Fibroblast of upper back skin (primary cell): ENCODE measurements around the gene SLC22A5.
"Not testable (repeated sequence)": the region's sequence is repeated elsewhere in the genome, so short reads cannot be mapped to it uniquely, and the experiment has no call there.

ENCODE experiments used
- DNase-seq: peaks from one replicate; pipeline ENCODE4 v3.0.0-alpha.2; 2013

Gene SLC22A5

DNA sequence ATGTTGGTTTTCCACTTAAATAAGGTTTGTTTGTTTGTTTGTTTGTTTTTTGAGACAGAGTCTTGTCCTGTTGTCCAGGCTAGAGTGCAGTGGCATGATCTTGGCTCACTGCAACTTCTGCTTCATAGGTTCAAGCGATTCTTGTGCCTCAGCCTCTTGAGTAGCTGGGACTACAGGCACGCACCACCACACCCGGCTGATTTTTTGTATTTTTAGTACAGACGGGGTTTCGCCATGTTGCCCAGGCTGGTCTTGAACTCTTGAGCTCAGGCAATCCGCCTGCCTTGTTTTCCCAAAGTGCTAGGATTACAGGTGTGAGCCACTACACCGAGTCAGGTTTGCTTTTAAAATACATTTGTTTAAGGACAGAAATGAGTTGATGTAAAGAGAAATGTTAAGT is 46.0 kb downstream of the SLC22A5 start:
- not testable (repeated sequence) for DNase-seq

DNA sequence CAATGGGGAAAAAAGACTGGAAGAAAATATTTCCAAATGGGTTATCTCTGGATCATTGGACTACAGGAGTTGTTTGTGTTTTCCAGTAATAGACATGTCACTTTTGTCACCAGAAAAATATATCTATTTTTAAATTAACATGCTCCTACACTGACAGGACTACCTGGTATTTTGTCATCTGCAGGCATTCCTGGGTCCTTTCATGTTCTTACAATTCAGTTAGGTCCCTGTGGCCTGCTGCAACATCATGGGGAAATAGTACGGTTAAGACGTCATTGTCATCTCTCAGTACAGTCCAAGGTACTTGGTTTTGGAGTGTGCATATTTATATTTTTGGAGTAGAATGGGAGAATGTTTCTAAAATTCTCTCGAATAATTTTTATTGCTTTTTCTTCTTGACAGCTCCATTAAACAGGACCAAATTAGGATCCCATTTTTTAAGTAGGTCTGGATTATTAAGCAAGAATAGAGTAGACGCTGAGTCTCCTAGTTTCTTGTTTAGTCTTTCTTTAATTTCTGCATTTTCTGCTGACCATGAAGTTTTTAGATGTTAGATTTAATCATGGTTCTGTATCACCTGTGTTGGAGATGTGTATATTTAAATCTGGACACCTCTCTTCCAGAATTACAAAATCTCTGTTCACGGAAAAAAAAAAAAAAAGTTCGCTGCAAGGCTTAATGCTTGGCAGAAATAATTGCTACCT is 46.9 kb downstream of the SLC22A5 start:
- DNase-seq = no peak

DNA sequence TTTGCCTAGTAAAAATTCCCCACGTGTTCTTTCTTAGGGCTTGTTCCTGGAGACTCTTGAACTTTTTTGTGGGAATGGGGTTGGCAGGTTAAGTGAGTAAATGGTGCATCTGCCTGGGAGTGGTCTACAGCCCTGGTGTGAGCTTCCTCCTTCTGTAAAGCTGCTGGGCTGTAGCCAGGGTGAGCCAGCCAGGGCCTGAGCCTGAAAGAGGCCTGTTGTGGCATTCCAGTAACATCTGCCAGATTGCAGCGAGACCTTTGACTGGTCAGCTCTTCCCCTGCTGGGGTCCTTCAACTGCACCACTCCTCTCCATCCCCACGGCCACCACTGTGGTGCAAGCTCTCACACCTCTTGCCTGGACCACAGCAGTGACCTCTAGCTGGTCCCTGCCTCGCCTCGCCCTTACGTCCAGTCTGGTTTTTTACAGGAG is 47.5 kb downstream of the SLC22A5 start:
- no peak for DNase-seq

DNA sequence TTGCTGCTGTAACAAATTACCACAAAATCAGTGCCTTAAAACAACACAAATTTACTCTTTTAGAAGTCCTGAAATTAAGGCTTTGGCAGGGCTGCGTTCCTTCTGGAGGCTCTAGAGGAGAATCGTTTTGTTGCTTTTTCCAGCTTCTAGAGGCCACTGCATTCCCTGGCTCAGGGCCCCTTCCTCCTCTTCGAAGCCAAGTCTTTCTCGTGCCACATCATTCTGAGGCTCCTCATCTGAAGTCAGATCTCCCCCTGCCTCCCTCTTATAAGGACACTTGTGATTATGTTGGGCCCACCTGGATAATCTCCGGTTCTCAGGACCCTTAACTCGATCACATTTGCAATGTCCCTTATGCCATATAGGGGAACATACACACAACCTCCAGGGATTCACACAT is 48.0 kb downstream of the SLC22A5 start:
- DNase-seq = no peak

DNA sequence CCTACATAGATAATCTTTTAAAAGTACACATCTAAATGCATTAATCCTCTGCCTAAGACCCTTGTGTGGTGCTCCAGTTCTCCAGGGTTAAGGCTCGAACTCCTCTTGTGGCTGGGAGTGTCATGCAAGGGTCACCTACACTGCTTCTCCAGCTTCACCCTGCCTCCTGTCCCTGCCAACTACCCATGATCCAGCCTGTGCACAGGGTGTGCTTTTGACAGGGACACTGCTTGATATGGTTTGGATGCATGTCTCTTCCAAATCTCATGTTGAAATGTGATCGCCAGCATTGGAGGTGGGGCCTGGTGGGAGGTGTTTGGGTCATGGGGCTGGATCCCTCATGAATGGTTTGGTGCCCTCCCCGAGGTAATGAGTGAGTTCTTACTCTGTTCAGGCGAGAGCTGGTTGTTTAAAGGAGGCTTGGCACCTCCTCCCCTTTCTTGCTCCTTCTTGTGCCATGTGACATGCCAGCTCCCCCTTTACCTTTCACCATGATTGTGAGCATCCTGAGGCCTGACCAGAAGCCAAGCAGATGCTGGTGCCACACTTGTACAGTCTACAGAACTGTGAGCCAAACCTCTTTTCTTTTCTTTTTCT is 48.5 kb downstream of the SLC22A5 start:
- DNase-seq = no peak

DNA sequence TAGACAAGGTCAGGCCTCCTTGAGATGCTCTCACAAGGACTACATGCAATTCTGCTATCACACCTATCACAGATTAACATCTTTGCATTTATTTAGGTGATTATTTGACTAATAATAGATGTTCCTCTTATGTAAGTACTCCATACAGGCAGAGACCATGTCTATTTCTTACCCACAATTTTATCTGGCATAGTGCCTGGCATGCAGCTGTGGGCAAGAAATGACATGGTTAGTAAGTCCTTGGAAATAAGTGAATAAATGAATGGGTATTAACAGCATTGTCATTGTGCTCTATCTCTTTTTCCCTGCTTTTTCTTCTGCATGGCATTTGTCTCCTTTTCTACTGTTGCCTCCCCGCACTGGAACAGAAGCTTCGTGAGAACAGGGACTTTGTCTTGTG is 49.4 kb downstream of the SLC22A5 start:
- no peak for DNase-seq

DNA sequence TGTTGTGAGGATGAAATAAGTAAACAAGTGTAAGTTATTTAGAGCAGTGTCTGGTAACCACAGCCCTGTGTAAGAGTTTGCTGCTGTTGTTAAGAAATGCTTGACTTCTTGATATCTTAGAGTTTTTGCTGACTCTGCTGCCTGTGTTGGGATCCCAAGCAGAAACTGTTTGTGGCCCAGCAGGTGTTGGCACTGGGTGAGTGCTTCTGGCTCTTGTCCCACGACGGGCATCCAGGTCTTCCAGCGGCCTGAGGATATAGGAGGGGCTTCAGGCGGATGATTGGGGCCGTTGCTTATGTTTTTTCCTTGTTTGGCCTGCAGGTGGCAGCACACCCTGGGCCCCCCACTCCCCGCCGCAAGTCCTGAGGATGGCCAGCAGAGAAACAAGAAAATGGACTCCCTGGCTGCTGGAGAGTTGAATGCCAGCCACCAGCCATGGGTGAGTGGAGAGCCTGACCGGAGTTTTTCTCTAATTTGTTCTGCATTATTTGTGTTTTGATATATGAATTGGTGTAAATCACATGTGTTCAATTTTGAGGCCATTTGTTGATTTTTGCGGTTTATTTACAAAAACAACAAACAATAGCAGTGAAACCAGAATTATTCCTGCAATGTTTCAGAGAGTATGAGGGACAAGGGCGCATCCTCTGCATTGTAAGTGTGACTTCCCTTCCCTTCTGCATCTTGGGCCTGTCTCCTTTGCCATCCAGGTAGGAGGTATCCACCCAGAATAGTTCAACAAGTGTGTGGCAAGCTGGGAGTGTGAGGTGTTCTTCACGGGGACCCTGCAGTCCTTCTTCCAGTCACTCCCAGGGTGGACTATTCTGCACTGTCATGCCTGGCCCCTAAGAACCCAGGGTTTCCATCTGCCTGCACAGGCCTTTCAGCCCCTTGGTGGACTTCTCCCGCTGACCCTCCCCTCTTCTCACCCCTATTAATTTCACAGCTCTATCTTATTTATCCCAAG is 50.3 kb downstream of the SLC22A5 start:
- peak; percentile 77 for DNase-seq

DNA sequence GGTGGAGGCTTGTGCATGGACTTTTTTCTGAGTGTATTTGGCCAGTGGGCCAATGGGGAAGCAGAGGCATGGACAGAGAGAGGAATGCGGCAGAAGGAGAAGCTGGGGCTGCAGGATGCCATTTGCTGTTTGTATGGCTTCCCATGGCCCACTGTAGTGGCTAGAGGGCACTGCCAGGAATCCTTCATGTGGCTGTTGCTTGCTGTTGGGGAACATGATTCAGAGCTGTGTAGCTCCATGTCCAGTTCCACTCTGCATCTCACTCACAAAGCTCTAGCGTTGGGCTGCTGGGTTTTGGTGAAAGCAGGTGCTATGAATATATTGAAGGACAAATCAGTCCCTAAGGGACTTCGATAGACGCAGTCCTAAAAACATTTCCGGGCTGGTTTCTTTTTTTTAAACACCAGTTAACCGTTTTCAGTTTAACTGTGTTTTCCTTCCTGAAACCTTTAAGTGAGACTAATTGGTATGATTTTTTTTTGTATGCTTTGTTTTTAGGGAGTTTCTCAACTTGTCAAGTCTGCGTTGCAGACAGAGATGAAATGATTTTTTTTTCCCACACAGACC is 51.3 kb downstream of the SLC22A5 start:
- DNase-seq = no peak

DNA sequence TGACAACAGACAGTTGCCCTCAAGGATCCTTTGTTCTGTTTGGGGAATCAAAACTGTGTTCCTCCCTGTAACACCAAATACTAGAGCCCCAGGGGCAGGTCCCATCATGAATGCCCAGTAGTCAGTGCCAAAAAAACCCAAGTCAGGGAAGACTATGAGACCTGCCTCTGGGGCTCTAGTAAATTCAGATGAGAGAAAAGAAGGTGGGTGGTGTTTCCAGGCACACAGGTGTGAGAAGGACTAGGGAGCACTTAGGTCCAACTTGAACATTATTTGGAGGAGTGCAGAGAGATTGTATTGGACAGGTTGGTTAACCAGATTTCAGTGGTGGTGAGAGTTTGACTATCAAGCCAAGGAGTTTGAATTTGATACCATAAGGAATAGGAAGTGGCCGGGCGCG is 52.0 kb downstream of the SLC22A5 start:
- DNase-seq = no peak

DNA sequence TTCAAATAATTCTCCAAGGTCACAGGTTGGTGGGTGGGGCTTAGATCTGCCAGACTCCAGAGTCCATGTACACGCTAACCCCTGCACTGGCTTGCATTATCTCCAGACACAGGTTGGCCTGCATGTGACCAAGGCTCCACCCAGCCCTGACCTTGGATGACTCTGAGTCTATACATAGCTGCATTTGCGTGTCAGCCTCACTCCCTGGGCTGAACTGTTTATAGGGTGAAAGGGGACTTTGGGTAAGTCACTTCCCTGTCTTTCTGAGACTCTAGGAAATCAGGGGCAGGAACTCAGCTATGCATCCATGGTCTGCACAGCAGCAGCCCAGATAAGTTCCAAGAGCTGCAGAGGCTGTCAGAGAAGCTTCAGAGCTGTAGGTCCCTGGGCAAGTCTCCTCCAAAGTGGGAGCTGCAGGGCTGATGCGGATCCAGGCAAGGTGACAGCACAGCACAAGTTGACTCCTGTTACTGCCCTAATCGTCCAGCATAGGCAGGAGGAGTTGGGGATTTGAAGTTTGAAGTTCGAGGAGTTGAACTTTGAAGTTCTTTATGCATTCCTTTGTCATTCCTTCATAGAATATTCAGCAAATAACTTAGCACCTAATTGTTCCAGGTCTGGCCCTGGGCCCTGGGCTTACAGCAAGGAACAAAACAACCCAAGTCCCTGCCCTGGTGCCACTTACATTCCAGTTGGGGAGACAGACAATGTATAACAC is 53.4 kb downstream of the SLC22A5 start:
- peak; percentile 38 for DNase-seq

DNA sequence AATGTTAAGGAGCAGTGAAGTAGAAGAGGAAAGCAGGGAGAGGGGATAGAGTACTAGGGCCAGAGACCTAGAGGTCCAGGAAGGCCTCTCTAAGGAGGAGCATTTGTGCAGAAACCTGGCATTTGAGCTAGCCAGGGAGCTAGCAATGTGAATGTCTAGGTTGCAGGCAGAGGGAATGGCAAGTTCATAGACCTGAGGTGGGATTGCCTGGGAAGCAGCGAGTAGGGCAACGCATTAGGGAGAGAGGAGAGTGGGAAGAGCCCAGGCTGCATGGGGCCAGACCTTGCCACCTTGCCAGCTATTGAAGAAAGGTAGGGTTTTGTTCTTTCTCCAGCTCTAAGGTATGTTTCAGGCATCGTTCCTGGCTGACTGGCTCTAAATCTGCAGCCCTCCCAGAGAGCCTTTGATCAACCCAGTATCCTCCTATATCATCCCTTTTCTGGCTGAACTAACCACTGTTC is 54.0 kb downstream of the SLC22A5 start:
- DNase-seq = no peak

DNA sequence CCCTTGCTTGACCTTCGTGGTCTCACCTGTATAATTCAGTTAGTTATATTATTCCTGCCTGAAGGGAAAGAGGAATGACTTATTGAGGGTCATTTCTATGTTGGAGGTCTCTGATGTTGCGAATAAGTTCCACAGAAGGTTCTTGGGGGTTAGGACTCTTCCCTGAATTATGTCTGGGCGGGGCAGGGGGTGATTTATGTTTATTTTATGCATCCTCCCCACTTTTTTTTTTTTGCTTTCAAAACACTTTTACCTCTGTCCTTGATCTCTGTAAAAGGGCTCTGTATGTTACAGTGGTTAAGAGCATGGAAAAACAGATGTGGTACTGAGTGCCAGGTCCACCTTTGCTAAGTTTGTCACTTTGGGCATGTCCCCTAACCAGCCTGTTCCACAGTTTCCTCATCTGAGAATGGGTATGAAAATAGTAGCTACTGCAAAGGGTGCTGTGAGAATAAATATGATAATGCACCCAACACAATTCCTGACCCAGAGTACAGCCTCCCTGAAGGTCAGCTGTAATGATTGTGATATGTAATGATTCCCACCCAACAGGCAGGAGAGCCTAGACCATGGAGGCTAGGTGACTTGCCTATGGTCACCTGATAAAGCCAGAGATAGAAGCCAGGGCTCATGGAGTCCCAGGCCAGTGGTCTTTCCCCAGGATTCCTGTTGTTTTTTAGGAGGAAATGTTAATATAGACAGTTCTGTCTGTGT is 54.8 kb downstream of the SLC22A5 start:
- no peak for DNase-seq

DNA sequence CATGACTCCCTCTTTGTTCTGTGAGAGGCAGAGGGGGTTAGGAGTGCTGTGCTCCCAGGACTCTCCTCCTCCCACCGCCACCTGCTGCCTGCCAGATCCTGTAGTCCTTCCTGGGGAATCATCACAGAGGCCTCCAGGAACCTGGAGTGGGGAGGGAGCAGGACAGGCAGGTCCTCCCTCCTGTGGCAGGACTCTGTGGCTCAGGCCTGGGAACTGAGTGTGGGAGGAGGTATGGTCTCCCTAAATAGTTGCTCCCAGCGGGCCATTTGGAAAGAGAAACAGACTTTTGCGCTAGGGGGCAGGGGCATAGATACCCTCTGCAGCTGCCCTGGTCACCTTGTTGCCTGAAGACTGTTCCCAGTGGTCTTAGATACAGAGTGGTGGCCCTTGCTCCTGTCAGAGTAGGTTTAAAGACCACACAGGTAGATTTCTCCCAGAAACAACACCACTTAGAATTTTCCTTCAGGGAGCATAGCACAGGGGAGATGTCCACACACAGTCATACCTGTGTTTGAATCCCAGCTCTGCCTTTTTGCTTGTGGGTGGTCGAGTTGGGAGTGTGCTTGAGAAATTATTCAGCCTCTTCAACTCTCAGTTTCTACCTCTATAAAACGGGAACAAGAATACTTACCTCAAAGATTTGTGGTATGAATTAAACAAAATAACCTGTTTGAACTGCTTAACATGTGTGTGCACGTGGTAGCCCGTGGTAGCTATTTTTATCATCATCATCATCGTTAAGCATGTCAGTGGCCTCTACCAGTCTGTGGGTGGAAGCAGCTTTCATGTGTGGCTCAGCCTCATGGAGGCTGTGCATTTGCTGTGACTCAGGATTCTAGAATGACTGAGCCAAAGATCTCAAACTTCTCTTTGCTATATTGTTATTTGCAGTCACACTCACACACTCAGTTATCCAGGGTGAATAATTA is 55.8 kb downstream of the SLC22A5 start:
- peak; percentile 87 for DNase-seq

DNA sequence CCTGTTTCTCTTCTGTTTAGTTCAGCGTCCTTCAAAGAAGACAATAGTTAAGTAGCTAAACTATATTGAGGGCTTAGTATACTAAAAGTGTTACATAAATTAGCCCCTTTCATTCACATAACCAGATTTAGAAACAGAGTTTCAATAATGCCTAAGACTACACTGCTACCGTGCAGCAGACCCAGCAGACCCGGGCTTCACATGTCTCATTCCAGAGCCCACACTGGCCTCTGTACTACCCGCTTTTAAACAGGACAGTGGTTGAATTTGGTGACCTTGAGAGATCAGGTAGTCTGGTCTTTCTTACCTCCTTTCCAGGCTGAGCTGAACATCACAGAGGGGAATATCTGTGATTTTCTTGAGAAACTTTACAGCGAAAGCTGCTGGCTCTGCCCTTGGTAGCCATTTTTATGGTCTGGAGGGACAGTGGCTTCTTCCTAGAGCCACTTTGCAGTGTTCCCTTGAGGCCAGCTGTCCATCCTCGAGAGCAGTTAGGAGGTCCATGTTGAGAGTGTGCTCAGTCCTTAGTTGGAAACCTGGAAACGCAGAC is 56.5 kb downstream of the SLC22A5 start:
- DNase-seq = no peak

DNA sequence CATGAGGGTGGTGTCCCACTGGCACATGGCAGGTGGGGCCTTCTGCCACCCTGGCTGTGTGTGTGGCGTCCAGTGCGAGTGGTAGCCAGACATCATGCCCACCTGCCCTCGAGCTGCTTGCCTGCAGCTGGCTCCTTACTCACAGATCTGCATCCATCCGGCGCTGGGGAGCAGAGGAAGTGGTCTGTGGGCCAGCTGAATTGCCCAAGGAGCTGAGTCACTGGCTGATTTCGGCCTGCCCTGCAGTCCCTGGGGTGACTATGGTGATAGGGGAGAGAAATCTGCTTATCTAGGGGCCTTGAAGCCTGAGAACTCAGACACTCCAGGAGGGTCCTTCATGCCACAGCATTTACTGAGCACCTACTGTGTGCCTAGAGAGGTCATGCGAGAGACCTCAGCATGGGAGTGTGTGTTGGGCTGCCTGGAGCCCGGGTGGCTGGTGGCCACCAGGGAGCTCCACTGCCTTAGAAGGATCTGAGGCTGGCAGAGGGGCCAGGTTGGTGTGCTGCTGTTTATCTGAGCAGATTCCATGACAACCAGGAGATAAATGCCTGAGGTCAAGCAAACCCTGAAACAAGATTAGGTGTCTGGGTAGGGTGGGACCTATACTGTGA is 57.1 kb downstream of the SLC22A5 start:
- DNase-seq = peak; percentile 92

DNA sequence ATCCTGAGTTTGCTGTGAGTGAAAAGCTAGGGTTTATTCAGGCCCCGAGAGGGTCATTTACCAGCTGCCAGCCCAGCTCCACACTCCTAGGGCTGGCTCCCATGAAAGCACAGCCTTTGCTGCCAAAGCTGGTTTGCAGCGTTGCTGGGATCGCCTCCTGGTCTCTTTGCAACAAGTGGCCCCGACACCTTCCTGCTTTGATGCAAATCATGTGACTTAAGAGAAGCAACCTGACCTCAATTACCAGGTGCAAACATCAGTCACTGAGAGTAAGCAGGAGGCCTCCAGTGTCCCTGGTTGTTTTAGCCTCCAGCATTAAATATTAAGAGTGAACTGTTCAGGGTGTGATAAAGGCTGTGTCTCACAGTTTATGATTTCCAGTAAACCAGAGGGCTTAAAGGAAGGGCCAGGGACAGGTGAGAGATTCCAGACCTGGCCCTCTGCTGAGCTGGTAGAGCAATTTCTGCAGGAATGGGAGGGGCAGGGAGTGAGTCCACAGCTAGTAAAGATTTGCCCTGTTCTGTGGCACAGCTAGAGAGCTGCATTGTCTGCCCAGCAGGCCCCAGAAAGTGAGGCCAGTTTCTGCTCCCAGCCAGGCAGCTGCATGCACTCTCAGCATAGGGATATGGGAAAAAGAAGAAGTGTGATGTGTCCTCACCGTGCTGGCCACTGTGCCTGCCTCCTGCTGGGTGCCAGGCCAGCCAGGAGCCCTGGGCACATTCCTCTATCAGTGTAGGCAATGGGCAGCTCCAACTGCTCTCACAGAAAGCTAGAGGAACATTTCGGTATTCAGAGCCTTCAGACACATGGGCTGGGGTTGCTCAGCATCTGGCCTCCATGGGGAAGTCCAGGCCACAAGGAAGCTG is 58.0 kb downstream of the SLC22A5 start:
- DNase-seq = no peak

DNA sequence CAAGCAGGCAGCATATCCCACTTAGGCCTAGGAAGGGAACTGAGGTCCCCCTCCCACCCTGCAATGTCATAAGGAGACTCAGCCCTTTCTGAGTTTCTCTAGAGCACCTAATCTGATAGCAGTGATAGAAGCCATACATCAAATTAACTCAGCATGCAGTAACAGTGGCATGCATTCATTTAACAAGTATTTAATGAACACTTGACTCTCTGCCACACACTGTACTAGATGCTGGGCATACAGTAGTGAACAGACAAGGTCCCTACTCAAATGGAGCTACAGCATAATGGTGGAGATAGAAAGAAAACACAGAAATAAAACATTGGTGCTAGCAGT is 58.6 kb downstream of the SLC22A5 start:
- no peak for DNase-seq

DNA sequence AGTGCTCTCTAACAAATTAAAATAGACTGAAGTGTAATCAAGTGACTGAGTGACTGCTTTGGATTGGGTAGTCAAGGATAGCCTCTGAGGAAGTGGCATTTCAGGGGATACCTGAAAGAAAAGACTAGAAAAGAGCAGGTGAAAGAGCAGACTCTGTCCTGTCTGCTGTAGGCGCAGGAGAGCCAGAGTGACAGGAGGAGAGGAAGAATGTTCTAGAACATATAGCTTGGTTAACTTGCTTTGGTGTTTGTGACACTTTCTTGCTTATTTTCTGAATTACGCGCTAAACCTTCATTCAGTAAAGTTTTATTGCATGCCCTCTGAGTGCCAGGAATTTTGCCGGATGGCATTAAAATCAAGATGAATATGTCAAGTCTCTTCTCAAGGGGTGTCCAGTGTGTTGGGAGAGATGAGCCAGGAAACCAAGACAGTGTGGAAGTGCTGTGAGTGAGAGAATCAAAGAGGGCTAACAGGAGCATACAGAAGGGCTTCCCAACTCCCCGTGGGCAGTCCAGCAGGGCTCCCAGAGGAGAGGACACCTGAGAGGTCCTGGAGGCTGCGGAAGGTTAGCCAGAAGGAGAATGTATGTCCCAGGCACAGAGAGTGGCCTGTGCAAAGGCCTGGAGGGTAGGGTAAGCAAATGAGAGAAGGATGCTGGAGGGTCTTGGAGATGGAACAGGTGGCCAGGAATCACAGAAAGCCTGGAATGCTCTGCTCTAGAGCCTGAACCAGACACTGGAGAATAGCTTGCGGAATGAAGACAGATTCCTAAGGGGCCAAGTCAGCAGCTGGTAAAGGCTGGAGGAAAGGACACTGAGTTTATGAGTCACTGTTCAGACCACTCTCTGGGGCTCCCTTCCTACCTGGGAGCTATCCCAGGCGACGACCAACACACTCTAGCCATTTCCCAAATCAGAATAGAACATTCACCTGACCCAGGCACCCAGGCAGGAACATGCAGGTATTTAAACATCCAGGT is 59.3 kb downstream of the SLC22A5 start:
- peak; percentile 81 for DNase-seq
